Calu3 (cell line): ENCODE measurements around the gene TNS1. TPM values are rescaled to one million over a fixed set of nuclear protein-coding genes. Genes with fewer than 3 reads are reported as not detected.

Experiments
- BruUV-seq: library from RNA; stranded (reverse); fragments of 400-500 nt; replicated peaks from 2 replicates; lab custom pipeline; 2021; lab: Mats Ljungman, UMichigan
- CTCF ChIA-PET: fragments of 300-600 bp; sonication (Branson Sonifier 250); formaldehyde crosslinking; loops from one replicate; lab custom pipeline; 2022; ENCODE audit warnings: antibody characterized with exemption; lab: Charles Lee
- DNase-seq: peaks from one replicate; pipeline ENCODE4 v3.0.0; 2022
- H3K27ac Mint-ChIP-seq: one replicate; pipeline ENCODE4 v1.8.0; 2022; ENCODE audit warnings: mixed read lengths; ENCODE audit not compliant: unreplicated experiment
- H3K27me3 Mint-ChIP-seq: one replicate; pipeline ENCODE4 v1.8.0; 2022; ENCODE audit warnings: mixed read lengths; ENCODE audit not compliant: unreplicated experiment
- H3K36me3 Mint-ChIP-seq: one replicate; pipeline ENCODE4 v1.8.0; 2022; ENCODE audit warnings: mild to moderate bottlenecking, moderate library complexity, mixed read lengths; ENCODE audit not compliant: insufficient read depth, unreplicated experiment
- H3K4me1 Mint-ChIP-seq: one replicate; pipeline ENCODE4 v1.8.0; 2022; ENCODE audit warnings: mild to moderate bottlenecking, low read depth, mixed read lengths; ENCODE audit not compliant: unreplicated experiment
- H3K4me3 Mint-ChIP-seq: one replicate; pipeline ENCODE4 v1.8.0; 2022; ENCODE audit warnings: mild to moderate bottlenecking, low read depth, moderate library complexity, mixed read lengths; ENCODE audit not compliant: unreplicated experiment
- H3K9me3 Mint-ChIP-seq: one replicate; pipeline ENCODE4 v1.8.0; 2022; ENCODE audit warnings: low read depth, mixed read lengths; ENCODE audit not compliant: unreplicated experiment
- intact Hi-C: fragments of 100-400 bp; cut with micrococcal nuclease; formaldehyde crosslinking; loops from one replicate; pipeline ENCODE4 v1.10.0; 2022; ENCODE audit not compliant: unreplicated experiment
- total RNA-seq: library from RNA; stranded (reverse); gene quantifications from 2 replicates; pipeline ENCODE4 v1.2.3, GENCODE V29; 2022
- TF ChIP-seq, protein P1 (sequence below): fragments of 200-600 bp; IDR thresholded peaks from one replicate; pipeline ENCODE4 v1.8.0; 2022; ENCODE audit warnings: antibody characterized with exemption; ENCODE audit not compliant: unreplicated experiment

The TNS1 gene
- total RNA-seq, 1 experiment from 2014 or later, result 2.2 TPM

DNA sequence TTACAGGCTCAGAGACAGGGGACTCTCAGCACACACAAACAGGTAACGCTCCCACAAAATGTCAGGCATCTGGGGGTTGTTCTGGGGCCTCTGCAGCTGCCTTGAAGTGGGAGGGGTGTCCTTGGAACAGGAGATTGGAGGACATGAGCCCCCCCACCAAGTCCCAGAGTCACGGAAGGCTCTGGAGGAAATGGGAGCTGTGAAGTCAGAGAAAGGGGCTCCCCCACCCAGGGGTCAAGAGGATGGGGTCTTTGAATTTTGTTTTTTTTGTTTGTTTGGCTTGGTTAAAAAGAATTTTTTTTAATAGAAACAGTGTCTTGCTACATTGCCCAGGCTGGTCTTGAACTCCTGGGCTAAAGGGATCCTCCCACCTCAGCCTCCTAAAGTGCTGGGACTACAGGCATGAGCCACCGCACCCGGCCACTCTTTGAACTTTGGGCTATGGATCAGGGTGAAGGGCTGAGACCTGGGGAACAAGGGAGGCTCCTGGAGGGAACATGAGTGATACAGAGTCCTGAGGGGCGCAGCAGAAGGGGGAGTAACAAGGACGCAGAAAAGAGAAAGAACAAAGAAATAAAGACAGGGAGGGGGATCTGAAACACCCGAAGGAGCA lies 46.8 kb downstream of the TNS1 start:
- H3K27me3 Mint-ChIP-seq, result peaks cover 75% of the 10 kb centered on the region
- H3K9me3 Mint-ChIP-seq, result no peaks in the 10 kb centered on the region
- no peak overlapping the region for H3K27ac Mint-ChIP-seq
- no TSS peak for BruUV-seq
- no peaks in the 10 kb centered on the region for H3K36me3 Mint-ChIP-seq
- no peaks in the 10 kb centered on the region for H3K4me1 Mint-ChIP-seq
- no peak overlapping the region for H3K4me3 Mint-ChIP-seq
- intact Hi-C loops, result no loop called here
- TF ChIP-seq, protein P1, sequence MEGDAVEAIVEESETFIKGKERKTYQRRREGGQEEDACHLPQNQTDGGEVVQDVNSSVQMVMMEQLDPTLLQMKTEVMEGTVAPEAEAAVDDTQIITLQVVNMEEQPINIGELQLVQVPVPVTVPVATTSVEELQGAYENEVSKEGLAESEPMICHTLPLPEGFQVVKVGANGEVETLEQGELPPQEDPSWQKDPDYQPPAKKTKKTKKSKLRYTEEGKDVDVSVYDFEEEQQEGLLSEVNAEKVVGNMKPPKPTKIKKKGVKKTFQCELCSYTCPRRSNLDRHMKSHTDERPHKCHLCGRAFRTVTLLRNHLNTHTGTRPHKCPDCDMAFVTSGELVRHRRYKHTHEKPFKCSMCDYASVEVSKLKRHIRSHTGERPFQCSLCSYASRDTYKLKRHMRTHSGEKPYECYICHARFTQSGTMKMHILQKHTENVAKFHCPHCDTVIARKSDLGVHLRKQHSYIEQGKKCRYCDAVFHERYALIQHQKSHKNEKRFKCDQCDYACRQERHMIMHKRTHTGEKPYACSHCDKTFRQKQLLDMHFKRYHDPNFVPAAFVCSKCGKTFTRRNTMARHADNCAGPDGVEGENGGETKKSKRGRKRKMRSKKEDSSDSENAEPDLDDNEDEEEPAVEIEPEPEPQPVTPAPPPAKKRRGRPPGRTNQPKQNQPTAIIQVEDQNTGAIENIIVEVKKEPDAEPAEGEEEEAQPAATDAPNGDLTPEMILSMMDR, result no peak
- CTCF ChIA-PET, result interaction anchor here (0.5 to 0.6 kb wide), 2 partner anchors 372 to 1586 kb away, joined by 3 to 4 read pairs; no protein-coding TSS in a partner anchor
- no peak for DNase-seq

DNA sequence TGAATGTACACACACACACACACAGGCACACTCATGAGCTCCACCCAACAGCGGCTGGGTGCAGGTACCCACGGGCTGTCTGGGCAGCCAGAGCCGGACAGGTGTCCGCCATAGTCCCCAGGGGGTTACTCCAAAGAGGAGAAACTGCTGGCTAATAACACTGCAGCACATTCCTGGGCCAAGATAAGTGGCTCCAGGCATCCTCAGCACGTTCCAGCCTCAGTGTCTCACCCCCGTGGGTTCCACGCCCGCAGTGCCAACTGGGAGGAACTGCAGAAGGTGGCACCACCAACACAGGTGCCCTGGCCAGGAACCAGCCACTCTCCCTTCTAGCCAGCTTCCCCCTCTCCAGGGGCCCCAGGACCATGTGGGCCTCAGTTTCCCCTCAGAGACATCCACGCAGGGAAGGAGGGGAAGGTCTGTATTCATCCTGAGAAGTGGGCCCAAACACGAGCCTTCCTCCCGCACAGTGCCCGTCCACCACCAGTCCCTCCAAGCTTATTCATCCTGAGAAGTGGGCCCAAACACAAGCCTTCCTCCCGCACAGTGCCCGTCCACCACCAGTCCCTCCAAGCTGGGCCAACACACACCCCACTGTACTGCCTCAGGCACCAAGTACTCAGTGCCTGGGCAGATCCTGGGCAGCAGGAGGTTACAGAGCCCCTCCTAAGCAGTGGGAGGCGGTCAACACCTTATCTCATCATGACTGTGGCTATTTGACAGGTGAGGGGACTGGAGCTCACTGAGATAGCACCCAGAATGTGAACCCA lies 47.6 kb downstream of the TNS1 start:
- TF ChIP-seq, protein P1, result no peak
- no peaks in the 10 kb centered on the region for H3K9me3 Mint-ChIP-seq
- H3K27ac Mint-ChIP-seq, result no peak overlapping the region
- BruUV-seq, result no TSS peak
- no peak overlapping the region for H3K4me3 Mint-ChIP-seq
- DNase-seq, result no peak
- CTCF ChIA-PET, result interaction anchor here (0.5 kb wide), 1 partner anchor 373 kb away, joined by 3 read pairs; no protein-coding TSS in a partner anchor
- intact Hi-C loops, result no loop called here
- H3K36me3 Mint-ChIP-seq, result no peaks in the 10 kb centered on the region
- peaks cover 75% of the 10 kb centered on the region for H3K27me3 Mint-ChIP-seq
- no peaks in the 10 kb centered on the region for H3K4me1 Mint-ChIP-seq

DNA sequence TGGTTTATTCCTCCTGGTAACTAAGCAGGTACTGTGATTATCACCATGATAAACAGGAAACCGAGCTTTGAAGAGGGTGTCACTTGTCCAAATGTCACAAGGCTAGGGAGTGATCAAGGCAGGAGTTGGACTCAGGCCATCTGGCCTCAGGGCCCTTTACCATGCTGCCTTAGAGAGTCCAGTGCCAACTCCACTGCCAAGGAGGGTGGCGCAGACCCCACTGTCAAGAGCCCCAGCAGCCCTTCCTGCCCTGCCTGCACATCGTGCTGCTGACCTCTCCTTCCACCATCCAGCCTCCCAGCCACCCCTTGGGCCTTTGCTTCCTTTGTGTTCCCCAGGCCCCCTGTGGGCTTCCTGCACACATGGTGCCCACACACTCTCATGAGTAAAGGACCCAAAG lies 48.3 kb downstream of the TNS1 start:
- Mint-ChIP-seq H3K27ac (no peak overlapping the region), H3K27me3 (peaks cover 79% of the 10 kb centered on the region), H3K4me3 (no peak overlapping the region), H3K36me3 (no peaks in the 10 kb centered on the region), H3K9me3 (no peaks in the 10 kb centered on the region), H3K4me1 (no peaks in the 10 kb centered on the region)
- BruUV-seq, result no TSS peak
- CTCF ChIA-PET, result no interaction called here
- intact Hi-C loops, result no loop called here
- DNase-seq, result no peak
- TF ChIP-seq, protein P1, result no peak

DNA sequence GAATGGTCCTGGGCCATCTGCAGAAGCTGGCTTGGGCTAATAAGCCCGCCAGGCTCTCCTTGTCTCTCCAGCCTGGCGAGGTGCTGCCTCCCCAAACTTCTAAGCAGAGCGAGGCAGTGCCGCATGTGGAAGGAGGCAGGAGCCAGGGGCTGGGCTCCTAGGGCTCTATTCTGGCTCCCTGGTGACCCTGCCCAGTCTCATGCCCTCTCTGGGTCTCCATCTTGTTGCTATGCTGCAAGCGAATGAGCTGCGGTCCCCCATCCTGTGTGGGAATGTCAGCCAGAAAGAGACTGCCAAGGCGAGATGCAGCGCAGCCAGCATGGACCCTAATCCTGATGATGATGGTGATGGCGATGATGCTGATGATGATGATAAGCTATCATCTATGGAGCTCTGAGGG lies 48.7 kb downstream of the TNS1 start:
- intact Hi-C loops, result no loop called here
- no TSS peak for BruUV-seq
- H3K9me3 Mint-ChIP-seq, result no peaks in the 10 kb centered on the region

More for the DNA sequence above, 48.7 kb downstream of the TNS1 start:
- Mint-ChIP-seq H3K36me3 (no peaks in the 10 kb centered on the region), H3K27ac (no peak overlapping the region), H3K27me3 (peaks cover 83% of the 10 kb centered on the region), H3K4me1 (no peaks in the 10 kb centered on the region), H3K4me3 (no peak overlapping the region)
- no peak for DNase-seq
- TF ChIP-seq, protein P1, result no peak
- CTCF ChIA-PET, result no interaction called here
